ENCODE data around the gene EGLN1. TPM values are rescaled to one million over a fixed set of nuclear protein-coding genes. Genes with fewer than 3 reads are reported as not detected.

Gene EGLN1
- total RNA-seq, 1 donor from 2014 or later, result 47.1 TPM

DNA sequence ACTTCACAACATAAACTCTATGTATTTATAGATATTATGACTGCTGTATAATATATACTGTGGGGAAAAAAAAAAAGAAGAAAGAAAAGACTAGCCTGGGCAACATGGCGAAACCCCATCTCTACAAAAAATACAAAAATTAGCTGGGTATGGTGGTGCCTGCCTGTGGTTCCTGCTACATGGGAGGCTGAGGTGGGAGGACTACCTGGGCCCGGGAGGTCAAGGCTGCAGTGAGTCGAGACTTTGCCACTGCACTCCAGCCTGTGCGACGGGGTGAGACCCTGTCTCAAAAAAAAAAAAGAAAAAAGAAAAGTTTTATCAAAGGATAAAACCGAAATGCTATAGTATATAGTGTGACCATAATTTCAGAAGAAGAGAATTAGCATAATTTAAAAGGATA lies 87.1 kb downstream of the EGLN1 start:
- no peak for DNase-seq (ENCODE audit: extremely low read depth, low read depth, low spot score)

DNA sequence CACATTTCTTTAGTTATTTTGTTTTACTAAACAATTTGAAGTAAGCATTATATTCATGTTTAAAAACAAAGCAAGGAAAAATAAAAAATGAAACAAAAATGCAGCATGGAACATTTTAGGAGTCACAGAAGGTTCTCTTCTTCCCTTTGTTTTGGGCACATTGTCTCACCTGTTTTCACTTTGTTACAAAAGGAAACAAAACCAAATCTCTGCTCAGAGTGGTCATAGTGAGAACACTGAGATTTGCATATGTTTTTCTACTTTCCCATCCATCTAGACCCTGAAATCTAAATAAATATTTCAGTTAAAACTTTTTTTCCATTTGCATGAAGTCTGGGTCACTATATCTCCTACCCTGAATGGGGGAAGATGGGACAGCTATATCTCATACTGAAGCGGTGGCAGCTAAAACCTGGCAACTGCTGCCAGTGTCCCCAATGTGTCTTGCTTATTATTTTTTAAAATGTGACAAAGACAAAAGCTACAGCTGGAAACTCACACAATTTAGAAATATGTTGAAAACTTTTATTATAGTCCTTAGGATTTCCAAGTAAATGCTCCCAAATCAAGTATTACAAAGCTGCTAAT lies 87.9 kb downstream of the EGLN1 start:
- no peak for DNase-seq (ENCODE audit: extremely low read depth, low read depth, low spot score)

DNA sequence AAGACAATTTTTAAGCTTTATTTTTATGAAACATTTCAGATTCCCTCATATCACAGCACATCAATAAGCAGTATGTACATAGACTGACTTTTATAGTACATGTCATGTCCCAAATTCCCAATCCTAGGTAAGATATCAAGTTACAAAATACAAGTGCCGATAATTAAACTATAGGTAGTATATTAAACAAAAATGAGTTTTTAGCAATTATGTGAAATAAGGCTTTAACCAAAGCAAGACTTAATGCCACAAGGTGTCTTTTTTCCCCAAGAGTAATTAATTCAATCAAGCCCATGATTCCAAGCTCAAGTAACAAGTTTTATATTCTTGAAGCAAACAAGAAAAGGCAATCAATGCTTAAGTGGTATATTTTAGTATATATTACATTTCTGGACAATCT lies 89.3 kb downstream of the EGLN1 start:
- DNase-seq (ENCODE audit: extremely low read depth, low read depth, low spot score), result no peak

DNA sequence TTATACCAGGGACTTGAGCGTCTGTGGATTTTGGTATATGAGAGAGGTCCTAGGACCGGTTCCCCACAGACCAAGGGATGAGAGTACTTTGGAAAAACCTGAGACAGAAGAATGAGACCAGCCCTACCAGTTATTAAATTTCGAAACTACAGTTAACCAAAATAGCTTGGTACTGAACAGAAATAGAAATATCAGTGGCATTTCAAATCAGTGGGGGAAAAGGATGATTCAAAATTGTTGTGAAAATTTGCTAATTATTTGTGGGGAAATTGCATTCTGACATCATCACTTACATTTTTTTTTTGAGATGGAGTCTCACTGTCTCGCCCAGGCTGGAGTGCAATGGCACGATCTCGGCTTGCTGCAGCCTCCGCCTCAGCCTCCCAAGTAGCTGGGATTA lies 92.6 kb downstream of the EGLN1 start:
- DNase-seq (ENCODE audit: extremely low read depth, low read depth, low spot score), result no peak

DNA sequence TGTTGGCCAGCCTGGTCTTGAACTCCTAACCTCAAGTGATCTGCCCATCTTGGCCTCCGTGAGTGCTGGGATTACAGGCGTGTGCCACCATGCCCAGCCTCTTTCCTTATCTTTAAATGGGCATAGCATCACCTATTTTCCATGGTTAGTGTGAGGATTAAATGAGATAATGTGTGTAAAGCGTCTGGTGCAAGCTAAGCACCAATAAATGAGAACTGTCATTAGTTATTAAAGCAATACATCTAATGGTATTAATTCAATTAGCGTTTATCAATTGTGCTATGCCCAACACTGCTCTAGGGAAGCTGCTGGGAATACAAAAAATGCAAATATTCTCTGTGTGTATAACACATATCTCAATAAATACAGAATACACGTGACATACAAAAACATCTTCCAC lies 94.5 kb downstream of the EGLN1 start:
- DNase-seq (ENCODE audit: extremely low read depth, low read depth, low spot score), result no peak

DNA sequence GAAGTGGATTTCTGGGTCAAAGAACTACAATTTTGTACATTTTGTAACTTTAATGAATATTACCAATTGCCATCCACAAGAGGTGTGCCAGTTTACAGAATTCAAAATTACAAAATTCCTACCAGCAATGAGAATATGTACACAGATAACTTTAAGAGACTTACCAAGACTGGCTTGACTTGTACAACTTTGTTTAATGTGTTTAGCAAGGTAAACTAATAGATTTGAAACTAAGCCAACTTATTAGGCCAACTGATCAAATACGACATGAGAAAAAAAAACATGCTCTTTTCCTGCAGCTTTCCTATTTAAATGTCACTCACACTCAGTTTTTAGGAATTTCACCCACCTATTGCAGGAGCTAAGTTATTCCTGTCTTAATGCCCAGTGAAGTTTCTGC lies 95.8 kb downstream of the EGLN1 start:
- DNase-seq (ENCODE audit: extremely low read depth, low read depth, low spot score), result no peak

DNA sequence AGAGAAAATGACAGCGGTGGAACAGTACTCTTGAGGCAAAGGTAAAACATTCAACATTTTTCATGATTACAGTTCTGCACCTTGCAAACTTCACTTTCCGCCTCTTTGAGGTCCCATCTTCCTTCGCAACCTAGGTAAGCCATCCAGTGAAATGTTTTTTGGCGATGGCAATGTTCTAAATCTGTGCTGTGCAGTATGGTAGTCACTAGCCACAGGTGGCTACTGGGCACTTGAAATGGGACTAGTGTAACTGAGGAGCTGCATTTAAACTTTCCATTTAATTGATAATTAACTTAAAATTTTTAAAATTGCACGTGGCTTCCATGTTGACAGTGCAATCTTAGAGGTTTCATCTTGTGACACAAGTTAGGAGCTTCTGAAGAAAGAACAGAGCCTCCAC lies 97.4 kb downstream of the EGLN1 start:
- no peak for DNase-seq (ENCODE audit: extremely low read depth, low read depth, low spot score)

DNA sequence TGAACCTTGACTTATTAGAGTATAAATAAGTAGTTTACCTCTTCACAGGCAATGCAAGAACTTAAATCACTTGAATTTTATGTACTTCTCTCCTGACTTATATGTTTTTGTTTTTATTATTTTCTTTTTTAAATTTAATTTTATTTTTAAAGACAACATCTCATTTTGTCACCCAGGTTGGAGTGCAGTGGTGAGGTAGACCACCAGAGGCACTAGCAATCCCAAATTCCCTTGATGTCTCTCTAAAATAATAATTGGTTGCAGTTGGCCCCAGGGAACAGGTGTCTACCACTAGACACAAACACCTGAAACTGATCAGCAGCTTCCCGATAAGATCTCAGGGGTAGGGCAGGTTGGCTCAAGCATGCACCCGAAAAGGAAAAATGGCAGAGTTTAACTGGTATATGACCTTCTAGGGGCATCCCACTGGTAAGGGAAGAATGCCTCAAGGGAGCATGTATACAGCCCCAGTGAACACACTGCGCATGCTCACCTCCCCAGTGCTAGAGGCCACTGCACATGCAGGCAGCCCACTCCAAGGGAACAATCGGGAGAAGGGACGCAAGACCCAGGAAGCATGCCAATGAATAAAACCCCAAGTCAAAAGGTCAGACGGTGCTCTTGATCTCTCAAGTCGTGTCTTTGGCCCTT lies 99.1 kb downstream of the EGLN1 start:
- no peak for DNase-seq (ENCODE audit: extremely low read depth, low read depth, low spot score)

DNA sequence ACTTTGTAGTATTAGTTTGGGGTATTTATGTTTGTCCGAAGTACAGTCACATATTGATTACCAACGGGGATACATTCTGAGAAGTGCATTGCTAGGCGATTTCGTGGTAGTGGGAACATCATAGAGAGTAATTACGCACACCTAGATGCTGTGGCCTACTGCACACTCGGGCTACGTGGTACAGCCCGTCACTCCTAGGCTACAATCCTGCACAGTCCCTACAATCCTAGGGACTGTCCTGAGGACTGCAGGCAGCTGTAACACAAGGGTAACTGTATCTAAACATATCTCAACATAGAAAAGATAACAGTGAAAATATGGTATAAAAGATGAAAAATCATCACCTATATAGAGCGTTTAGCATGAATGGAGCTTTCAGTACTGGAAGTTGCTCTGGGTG lies 103.0 kb downstream of the EGLN1 start:
- no peak for DNase-seq (ENCODE audit: extremely low read depth, low read depth, low spot score)

DNA sequence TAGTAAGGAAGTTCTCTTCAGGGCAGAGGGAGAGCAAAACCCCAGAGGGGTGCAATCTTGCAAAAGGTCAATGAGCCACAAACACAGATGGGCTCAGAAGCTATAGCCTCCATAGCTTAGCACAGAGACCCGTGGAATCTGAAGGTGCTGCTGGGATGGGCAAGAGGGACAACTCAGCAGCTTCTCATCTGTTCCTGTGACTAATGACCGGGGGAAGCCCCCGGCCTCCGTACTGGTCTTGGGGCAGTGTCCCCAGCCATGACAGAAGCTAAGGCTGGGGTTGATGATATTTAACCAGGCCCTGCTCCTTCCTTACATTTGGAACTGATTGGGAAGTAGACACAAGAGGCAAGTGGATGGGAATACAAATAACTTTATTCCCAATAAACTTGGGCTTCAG lies 103.5 kb downstream of the EGLN1 start:
- DNase-seq (ENCODE audit: extremely low read depth, low read depth, low spot score), result no peak

DNA sequence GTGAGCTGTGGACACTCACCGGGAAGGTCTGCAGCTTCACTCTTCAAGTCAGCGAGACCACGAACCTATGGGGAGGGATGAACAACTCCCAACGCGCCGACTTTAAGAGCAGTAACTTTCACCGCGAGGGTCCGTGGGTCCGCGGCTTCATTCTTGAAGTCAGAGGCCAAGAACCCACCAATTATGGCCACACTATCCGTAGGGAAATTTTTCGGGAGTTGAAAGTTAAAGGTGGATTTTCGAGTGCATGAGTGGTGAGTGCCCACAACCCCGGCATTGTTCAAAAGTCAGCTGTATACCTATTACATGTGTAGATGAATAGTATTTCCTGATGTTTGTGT lies 104.1 kb downstream of the EGLN1 start:
- DNase-seq (ENCODE audit: extremely low read depth, low read depth, low spot score), result no peak

DNA sequence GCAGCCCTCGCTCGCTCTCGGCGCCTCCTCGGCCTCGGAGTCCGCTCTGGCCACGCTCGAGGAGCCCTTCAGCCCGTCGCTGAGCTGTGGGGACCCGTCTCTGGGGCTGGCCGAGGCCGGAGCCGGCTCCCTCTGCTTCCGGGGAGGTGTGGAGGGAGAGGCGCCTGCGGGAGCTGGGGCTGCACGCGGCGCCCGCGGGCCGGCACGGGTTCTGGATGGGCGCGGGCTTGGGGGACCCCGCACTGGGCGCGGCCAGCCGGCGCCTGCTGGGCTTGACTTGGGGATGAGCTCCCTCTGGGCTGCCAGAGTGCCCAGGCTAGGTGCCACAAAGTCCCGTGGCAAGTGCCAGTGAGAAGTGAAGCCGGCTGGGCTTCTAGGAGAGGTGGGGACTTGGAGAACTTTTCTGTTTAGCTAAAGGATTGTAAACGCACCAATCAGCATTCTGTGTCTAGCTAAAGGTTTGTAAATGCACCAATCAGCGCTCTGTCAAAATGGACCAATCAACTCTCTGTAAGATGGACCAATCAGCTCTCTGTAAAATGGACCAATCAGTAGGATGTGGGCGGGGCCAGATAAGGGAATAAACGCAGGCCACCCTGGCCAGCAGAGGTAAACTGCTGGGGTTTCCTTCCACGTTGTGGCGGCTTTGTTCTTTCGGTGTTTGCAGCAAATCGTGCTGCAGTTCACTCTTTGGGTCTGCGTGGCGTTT lies 104.6 kb downstream of the EGLN1 start:
- DNase-seq (ENCODE audit: extremely low read depth, low read depth, low spot score), result no peak

DNA sequence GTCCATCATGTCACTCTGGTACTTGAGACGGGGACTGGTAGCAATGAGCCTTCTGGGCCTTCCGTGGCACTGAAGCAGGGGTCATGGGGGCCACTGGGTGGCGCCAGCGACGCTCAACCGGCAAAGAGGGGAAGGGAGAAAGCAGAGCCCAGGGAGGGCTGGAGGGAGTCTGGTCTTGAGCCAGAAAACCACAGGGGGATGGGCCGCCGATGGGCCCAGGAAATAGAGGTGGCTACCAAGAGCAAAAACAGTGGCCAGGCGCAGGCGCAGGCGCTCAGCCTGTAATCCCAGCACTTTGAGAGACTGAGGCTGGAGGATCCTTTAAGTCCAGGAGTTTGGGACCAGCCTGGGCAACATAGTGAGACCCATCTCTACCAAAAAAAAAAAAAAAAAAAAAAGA lies 106.2 kb downstream of the EGLN1 start:
- DNase-seq (ENCODE audit: extremely low read depth, low read depth, low spot score), result no peak

Other genes starting within 250 kb of the EGLN1 start
- 40.5 and 41.7 TPM in 2 replicates for gene GNPAT, start 181.1 kb downstream of the EGLN1 start, total RNA-seq
- 11.9 and 15.8 TPM in 2 replicates for gene EXOC8, start 84.4 kb downstream of the EGLN1 start, total RNA-seq
- gene SPRTN, start 84.0 kb downstream of the EGLN1 start, total RNA-seq, result 22.9 and 24.9 TPM in 2 replicates
- 22.5 and 24.5 TPM in 2 replicates for gene TSNAX, start 106.4 kb upstream of the EGLN1 start, total RNA-seq
- gene DISC1, start 204.5 kb upstream of the EGLN1 start, total RNA-seq, result 22.1 and 36.7 TPM in 2 replicates